Keratinocyte (primary cell): ENCODE data around the gene VRK1. TPM values are rescaled to one million over a fixed set of nuclear protein-coding genes. Genes with fewer than 3 reads are reported as not detected.

Source experiments
- DNase-seq: peaks from one replicate; pipeline ENCODE4 v3.0.0-alpha.2; 2011; ENCODE audit warnings: low read depth, missing footprints, low spot score
- FAIRE-seq: peaks from 2 replicates; lab custom pipeline; 2011; peaks lifted over from hg19 to GRCh38; lab: Jason Lieb, UNC
- H2AFZ ChIP-seq: 2 replicates; pipeline ENCODE4 v1.6.0; 2012; ENCODE audit warnings: low read length, control low read depth, inconsistent platforms; ENCODE audit not compliant: control insufficient read depth
- H3K27ac ChIP-seq: 2 replicates; pipeline ENCODE4 v1.5.1; 2011; ENCODE audit warnings: low read length; ENCODE audit not compliant: control insufficient read depth, insufficient read depth
- H3K27me3 ChIP-seq: 3 replicates; pipeline ENCODE4 v1.6.0; 2011; ENCODE audit warnings: low read length; ENCODE audit not compliant: control insufficient read depth, insufficient read depth; ENCODE audit errors: extremely low read depth
- H3K36me3 ChIP-seq, 2 experiments: 2 replicates in 1 of 2; 3 replicates in 1 of 2; pipeline ENCODE4 v1.5.1; 2011; ENCODE audit warnings: low read length in 2 of 2, mild to moderate bottlenecking in 1 of 2; ENCODE audit not compliant: control insufficient read depth in 2 of 2, insufficient read depth in 2 of 2; ENCODE audit errors: extremely low read depth in 1 of 2
- H3K4me1 ChIP-seq: 3 replicates; pipeline ENCODE4 v1.5.1; 2011; ENCODE audit warnings: low read length; ENCODE audit not compliant: control insufficient read depth, insufficient read depth; ENCODE audit errors: extremely low read depth
- H3K4me2 ChIP-seq: 3 replicates; pipeline ENCODE4 v1.6.0; 2011; ENCODE audit warnings: low read depth, low read length; ENCODE audit not compliant: control insufficient read depth, insufficient read depth; ENCODE audit errors: extremely low read depth
- H3K4me3 ChIP-seq, 3 experiments: fragments of 200-600 bp in 1 of 3; sonication (generic) in 1 of 3; 2 replicates in 2 of 3; 3 replicates in 1 of 3; pipeline ENCODE4 v1.5.1; 2011 to 2016; ENCODE audit warnings: low read length in 3 of 3, mild to moderate bottlenecking in 3 of 3, control low read depth in 2 of 3, inconsistent platforms in 1 of 3, low read depth in 1 of 3, mixed read lengths in 1 of 3, mixed run types in 1 of 3, moderate library complexity in 1 of 3; ENCODE audit not compliant: control insufficient read depth in 2 of 3, insufficient read depth in 2 of 3; ENCODE audit errors: extremely low read depth in 1 of 3
- H3K79me2 ChIP-seq: 2 replicates; pipeline ENCODE4 v1.6.0; 2012; ENCODE audit warnings: low read length; ENCODE audit not compliant: control insufficient read depth, insufficient read depth
- H3K9ac ChIP-seq: 3 replicates; pipeline ENCODE4 v1.6.0; 2011; ENCODE audit warnings: low read length; ENCODE audit not compliant: control insufficient read depth, insufficient read depth; ENCODE audit errors: extremely low read depth
- H3K9me1 ChIP-seq: 3 replicates; pipeline ENCODE4 v1.6.0; 2011; ENCODE audit warnings: low read length; ENCODE audit not compliant: control insufficient read depth, insufficient read depth; ENCODE audit errors: extremely low read depth
- H3K9me3 ChIP-seq: 2 replicates; pipeline ENCODE4 v1.5.1; 2012; ENCODE audit warnings: low read depth, low read length; ENCODE audit not compliant: control insufficient read depth
- H4K20me1 ChIP-seq: 3 replicates; pipeline ENCODE4 v1.6.0; 2011; ENCODE audit warnings: low read length; ENCODE audit not compliant: control insufficient read depth, insufficient read depth; ENCODE audit errors: extremely low read depth
- CTCF ChIP-seq, 3 experiments: IDR thresholded peaks in 1 of 3; conservative IDR thresholded peaks in 1 of 3; optimal IDR thresholded peaks in 1 of 3; 2 replicates in 2 of 3; 3 replicates in 1 of 3; pipeline versions ENCODE3 to v1.5.1; 2011; ENCODE audit warnings: low read length in 3 of 3, mild to moderate bottlenecking in 3 of 3, moderate library complexity in 2 of 3, control low read depth in 1 of 3, inconsistent platforms in 1 of 3; ENCODE audit not compliant: insufficient read depth in 2 of 3; ENCODE audit errors: extremely low read depth in 1 of 3
- EZH2 ChIP-seq: IDR thresholded peaks from one replicate; pipeline ENCODE4 v1.6.1; 2012; ENCODE audit warnings: inconsistent platforms, mild to moderate bottlenecking, low read length, moderate library complexity
- dilution Hi-C: fragments of 300-500 bp; cut with MboI; formaldehyde crosslinking; loops from one replicate; pipeline ENCODE4 v1.7.0; 2020; ENCODE audit warnings: low sequenced_read_pairs; ENCODE audit not compliant: extremely low pct_ligation_motif_present
- polyA plus RNA-seq, 5 experiments: library from polyadenylated mRNA; depleted of rRNA in 3 of 5; stranded (reverse) in 3 of 5; stranded (forward) in 1 of 5; unstranded in 1 of 5; fragments of >200 nt; gene quantifications; 1 replicate in 1 of 5; 2 replicates in 3 of 5; 3 replicates in 1 of 5; pipeline versions ENCODE4 v1.2.1 to v1.2.3, GENCODE V29; 2011 to 2012; ENCODE audit warnings: missing spikeins in 2 of 5, low read depth in 1 of 5, low replicate concordance in 1 of 5

Gene VRK1
- polyA plus RNA-seq, 1 donor (not counting 4 experiments of a cell fraction or from before 2014, with no cell fraction given), result 27.1 TPM

GRCh38 chr14:96889091-96889490 is 91.9 kb downstream of the VRK1 start:
- H3K79me2 ChIP-seq, result no peaks in the 10 kb centered on the region
- H3K4me1 ChIP-seq, result no peaks in the 10 kb centered on the region
- dilution Hi-C loops, result no loop called here
- H4K20me1 ChIP-seq, result no peaks in the 10 kb centered on the region
- H3K4me2 ChIP-seq, result no peak overlapping the region
- no peaks in the 10 kb centered on the region for H3K27me3 ChIP-seq
- TF ChIP-seq EZH2, result no peak
- H3K9me1 ChIP-seq, result no peaks in the 10 kb centered on the region
- DNase-seq (no peak), FAIRE-seq (no peak)
- H3K27ac ChIP-seq, result no peak overlapping the region
- H3K9ac ChIP-seq, result no peak overlapping the region
- no peaks in the 10 kb centered on the region for H3K36me3 ChIP-seq
- no peak overlapping the region for H3K4me3 ChIP-seq
- no peaks in the 10 kb centered on the region for H3K9me3 ChIP-seq
- H2AFZ ChIP-seq, result no peak overlapping the region

- dilution Hi-C loops, result no loop called here
- FAIRE-seq, result no peak
Observed at GRCh38 chr14:96893966-96894622, 96.9 kb downstream of the VRK1 start.

More at GRCh38 chr14:96893966-96894622, 96.9 kb downstream of the VRK1 start:
- Histone ChIP-seq H4K20me1 (no peaks in the 10 kb centered on the region), H2AFZ (no peak overlapping the region), H3K9me3 (no peaks in the 10 kb centered on the region), H3K9me1 (no peaks in the 10 kb centered on the region), H3K4me1 (no peaks in the 10 kb centered on the region), H3K27me3 (no peaks in the 10 kb centered on the region), H3K79me2 (no peaks in the 10 kb centered on the region), H3K9ac (no peak overlapping the region), H3K36me3 (no peaks in the 10 kb centered on the region), H3K4me2 (no peak overlapping the region), H3K4me3 (no peak overlapping the region), H3K27ac (no peak overlapping the region)
- no peak for DNase-seq
- TF ChIP-seq EZH2 (no peak), CTCF (optimal IDR thresholded peaks at IDR 0.05 in 1 of 3, IDR thresholded peaks at IDR 0.05 in 1 of 3, conservative IDR thresholded peaks at IDR 0.05 in 1 of 3; ENCODE audit: extremely low read depth in 1 of 3, insufficient read depth in 2 of 3, low read length in 3 of 3) (no peak)
